K562 (cell line): Measurements from ENCODE around the gene CYP2D6. TPM values are rescaled to one million over a fixed set of nuclear protein-coding genes. Genes with fewer than 3 reads are reported as not detected.

Source experiments
- FOSL1 ChIP-seq: fragments of 200-800 bp; sonication (Bioruptor generic); conservative IDR thresholded peaks from 2 replicates; pipeline ENCODE4 v1.6.1; 2016; ENCODE audit warnings: missing genetic modification characterization, missing compliant biosample characterization
- HDAC8 ChIP-seq: fragments of 450-650 bp; IDR thresholded peaks from 2 replicates; pipeline ENCODE4 v1.6.1; 2016; ENCODE audit warnings: mild to moderate bottlenecking, missing genetic modification characterization, moderate library complexity, missing compliant biosample characterization
- KLF1 ChIP-seq: fragments of 450-650 bp; IDR thresholded peaks from 2 replicates; pipeline ENCODE4 v1.6.1; 2016; ENCODE audit warnings: missing genetic modification characterization, missing compliant biosample characterization
- MYC ChIP-seq, 2 experiments: fragments of 250-450 bp in 1 of 2; sonication (Bioruptor Pico) in 1 of 2; IDR thresholded peaks; 2 replicates each; pipeline versions ENCODE4 v1.5.1 to v1.6.1; 2012 to 2021; ENCODE audit warnings: low read depth in 2 of 2, borderline replicate concordance in 1 of 2, improper control_type of control experiment in 1 of 2, low read length in 1 of 2, mild to moderate bottlenecking in 1 of 2, moderate library complexity in 1 of 2
- OTX1 ChIP-seq: fragments of 450-650 bp; formaldehyde crosslinking; IDR thresholded peaks from 2 replicates; pipeline ENCODE4 v1.4.0; 2022; ENCODE audit warnings: mild to moderate bottlenecking
- RBM34 ChIP-seq: fragments of 200-400 bp; formaldehyde crosslinking; IDR thresholded peaks from 2 replicates; pipeline ENCODE4 v1.6.1; 2018; ENCODE audit warnings: low read length, borderline replicate concordance; ENCODE audit not compliant: insufficient read depth
- RCOR1 ChIP-seq, 2 experiments: IDR thresholded peaks; 2 replicates each; pipeline ENCODE4 v1.6.1; 2012; ENCODE audit warnings: low read depth in 2 of 2, low read length in 2 of 2, borderline replicate concordance in 1 of 2, improper control_type of control experiment in 1 of 2
- RNF2 ChIP-seq: sonication (generic); IDR thresholded peaks from 2 replicates; pipeline ENCODE4 v1.6.1; 2016
- SUPT5H ChIP-seq: fragments of 450-650 bp; IDR thresholded peaks from 2 replicates; pipeline ENCODE4 v1.6.1; 2016
- TEAD1 ChIP-seq, 2 experiments: fragments of 450-650 bp in 1 of 2; sonication (generic) in 1 of 2; formaldehyde crosslinking; IDR thresholded peaks; 2 replicates each; pipeline versions ENCODE4 v1.4.0 to v1.8.0; 2020 to 2022; ENCODE audit warnings: mild to moderate bottlenecking in 2 of 2, missing genetic modification reagents in 1 of 2
- VEZF1 ChIP-seq: fragments of 200-800 bp; sonication (Bioruptor generic); IDR thresholded peaks from 2 replicates; pipeline ENCODE4 v1.6.1; 2017; ENCODE audit warnings: missing genetic modification characterization, missing compliant biosample characterization
- ZNF134 ChIP-seq: fragments of 250-450 bp; sonication (Bioruptor Pico); conservative IDR thresholded peaks from 2 replicates; pipeline ENCODE4 v1.4.0; 2020
- ZNF24 ChIP-seq: fragments of 450-650 bp; IDR thresholded peaks from 2 replicates; pipeline ENCODE4 v1.6.1; 2016
- ZNF41 ChIP-seq: fragments of 250-450 bp; sonication (Bioruptor Pico); conservative IDR thresholded peaks from 2 replicates; pipeline ENCODE4 v1.4.0; 2020; ENCODE audit warnings: mild to moderate bottlenecking
- ZNF79 ChIP-seq: fragments of 250-450 bp; sonication (Bioruptor Pico); IDR thresholded peaks from 2 replicates; pipeline ENCODE4 v1.4.0; 2020; ENCODE audit warnings: low read depth, mild to moderate bottlenecking, moderate library complexity
- polyA plus RNA-seq, 8 experiments: library from polyadenylated mRNA; depleted of rRNA in 4 of 8; stranded (reverse) in 5 of 8; unstranded in 3 of 8; fragments of >200 nt; fragmentation: Nextera tagmentation in 2 of 8; fragmentation: Illumina TruSeq in 1 of 8; extraction: Ambion mirVana in 2 of 8; extraction: Trizol in 1 of 8; gene quantifications; 2 replicates each; pipeline versions ENCODE4 v1.2.1 to v1.2.3, GENCODE V29; 2011 to 2014; ENCODE audit warnings: inconsistent platforms in 1 of 8, missing spikeins in 1 of 8
- total RNA-seq, 7 experiments: library from RNA; depleted of rRNA in 6 of 7; stranded (reverse); fragments of >200 nt in 6 of 7; fragmentation: Illumina TruSeq in 2 of 7; extraction: Trizol in 2 of 7; gene quantifications; 2 replicates each; pipeline versions ENCODE4 v1.2.1 to v1.2.3, GENCODE V29; 2011 to 2021; ENCODE audit warnings: low replicate concordance in 1 of 7

Gene CYP2D6
- total and polyA plus RNA-seq, 9 of the 15 experiments (the other 6 are each of a cell fraction or from before 2014, with no cell fraction given): 0.04 to 0.20 (median 0.09) TPM; not detected in 5

GRCh38 chr22:42079319-42080251, 51.0 kb downstream of the CYP2D6 start, which contains the start of gene SMDT1 (continued):
- TF ChIP-seq VEZF1 (CRISPR knock-in tag) (peak; percentile 84), ZNF24 (no peak), RCOR1 (IDR thresholded peaks at IDR 0.05; ENCODE audit: borderline replicate concordance in 1 of 2, low read depth in 2 of 2, low read length in 2 of 2) (peak in 1 of 2 experiments; percentile 14; a peak in 1 of 4 replicates), MYC (IDR thresholded peaks at IDR 0.05; ENCODE audit: low read depth, low read length) (peak; percentile 92), MYC (CRISPR knock-in tag; IDR thresholded peaks at IDR 0.05; ENCODE audit: borderline replicate concordance, low read depth) (peak; percentile 70; the same call in 1 of the 2 replicates), OTX1 (peak; percentile 68; the same call in 1 of the 2 replicates), RNF2 (peak; percentile 84), TEAD1 (CRISPR knock-in tag; IDR thresholded peaks at IDR 0.05) (peak in 1 of 2 experiments; percentile 72; a peak in 1 of 4 replicates), KLF1 (tag) (0 out of 2 replicates have a peak, but pooled peaks have one; percentile 10), ZNF41 (CRISPR knock-in tag) (peak; percentile 73; the same call in 1 of the 2 replicates), FOSL1 (tag) (peak; percentile 20; the same call in 1 of the 2 replicates), RBM34 (no peak), SUPT5H (peak; percentile 74), ZNF134 (peak; percentile 54), ZNF79 (CRISPR knock-in tag) (0 out of 2 replicates have a peak, but pooled peaks have one; percentile 34), HDAC8 (tag) (peak; percentile 92)
